ENCODE data around the gene MAPK4.
"Not testable (repeated sequence)": the region's sequence is repeated elsewhere in the genome, so short reads cannot be mapped to it uniquely, and the experiment has no call there.

The MAPK4 gene

GRCh38 chr18:50606609-50607008 lies 46.7 kb downstream of the MAPK4 start:
- DNase-seq: no peak
- no peak for ATAC-seq
- Mint-ChIP-seq H3K27ac (no peak overlapping the region), H3K4me1 (no peaks in the 10 kb centered on the region), H3K9me3 (peaks cover 0 to 17% of the 10 kb centered on the region in 2 donors), H3K4me3 (no peak overlapping the region), H3K27me3 (peaks cover 33% of the 10 kb centered on the region)

- Mint-ChIP-seq H3K27me3 (peaks cover 30% of the 10 kb centered on the region), H3K27ac (no peak overlapping the region), H3K4me1 (no peaks in the 10 kb centered on the region), H3K9me3 (peaks cover 0 to 17% of the 10 kb centered on the region in 2 donors), H3K4me3 (no peak overlapping the region)
- ATAC-seq (no peak), DNase-seq (no peak)
Measured at GRCh38 chr18:50607378-50607926, 47.6 kb downstream of the MAPK4 start.

- Mint-ChIP-seq H3K27me3 (peaks cover 30% of the 10 kb centered on the region), H3K9me3 (peaks cover 0 to 25% of the 10 kb centered on the region in 2 donors)
- H3K27ac Mint-ChIP-seq, ATAC-seq, H3K4me1 Mint-ChIP-seq, DNase-seq, H3K4me3 Mint-ChIP-seq: not testable (repeated sequence)
Measured at GRCh38 chr18:50609171-50609570, 49.3 kb downstream of the MAPK4 start.

GRCh38 chr18:50610349-50610748 lies 50.5 kb downstream of the MAPK4 start:
- ATAC-seq (no peak), DNase-seq (no peak)
- Mint-ChIP-seq H3K9me3 (peaks cover 0 to 25% of the 10 kb centered on the region in 2 donors), H3K4me1 (no peaks in the 10 kb centered on the region), H3K27ac (no peak overlapping the region), H3K4me3 (no peak overlapping the region), H3K27me3 (peaks cover 21% of the 10 kb centered on the region)

- no peak for ATAC-seq
- no peak for DNase-seq
- Mint-ChIP-seq H3K4me3 (no peak overlapping the region), H3K4me1 (no peaks in the 10 kb centered on the region), H3K27me3 (peaks cover 19% of the 10 kb centered on the region), H3K27ac (no peak overlapping the region), H3K9me3 (peaks cover 0 to 25% of the 10 kb centered on the region in 2 donors)
Measured at GRCh38 chr18:50611529-50611941, 51.6 kb downstream of the MAPK4 start.

- Mint-ChIP-seq H3K9me3 (peaks cover 0 to 19% of the 10 kb centered on the region in 2 donors), H3K4me1 (no peaks in the 10 kb centered on the region), H3K4me3 (no peak overlapping the region), H3K27me3 (peaks cover 24% of the 10 kb centered on the region), H3K27ac (no peak overlapping the region)
- DNase-seq (no peak), ATAC-seq (no peak)
Measured at GRCh38 chr18:50614838-50615237, 55.0 kb downstream of the MAPK4 start.

GRCh38 chr18:50616484-50617048 lies 56.7 kb downstream of the MAPK4 start:
- Mint-ChIP-seq H3K9me3 (peaks cover 0 to 8% of the 10 kb centered on the region in 2 donors), H3K4me1 (no peaks in the 10 kb centered on the region), H3K27ac (no peak overlapping the region), H3K27me3 (peaks cover 21% of the 10 kb centered on the region), H3K4me3 (no peak overlapping the region)
- ATAC-seq (no peak), DNase-seq (no peak)

GRCh38 chr18:50619861-50620275 lies 60.0 kb downstream of the MAPK4 start:
- Mint-ChIP-seq H3K9me3 (no peaks in the 10 kb centered on the region), H3K4me1 (no peaks in the 10 kb centered on the region), H3K27ac (no peak overlapping the region), H3K27me3 (peaks cover 40% of the 10 kb centered on the region), H3K4me3 (no peak overlapping the region)
- DNase-seq: no peak
- no peak for ATAC-seq

- Mint-ChIP-seq H3K9me3 (no peaks in the 10 kb centered on the region), H3K27ac (no peak overlapping the region)
Measured at GRCh38 chr18:50620319-50620718, 60.4 kb downstream of the MAPK4 start.

GRCh38 chr18:50621366-50621765 lies 61.5 kb downstream of the MAPK4 start:
- peaks cover 34% of the 10 kb centered on the region for H3K27me3 Mint-ChIP-seq
- no peaks in the 10 kb centered on the region for H3K4me1 Mint-ChIP-seq
- no peak for DNase-seq
- H3K4me3 Mint-ChIP-seq: no peak overlapping the region
- H3K9me3 Mint-ChIP-seq: no peaks in the 10 kb centered on the region
- no peak for ATAC-seq
- H3K27ac Mint-ChIP-seq: no peak overlapping the region

More at GRCh38 chr18:50620319-50620718, 60.4 kb downstream of the MAPK4 start:
- ATAC-seq (no peak), DNase-seq (no peak)
- H3K27me3 Mint-ChIP-seq: peaks cover 40% of the 10 kb centered on the region
- no peak overlapping the region for H3K4me3 Mint-ChIP-seq
- H3K4me1 Mint-ChIP-seq: no peaks in the 10 kb centered on the region

GRCh38 chr18:50622320-50622719 lies 62.4 kb downstream of the MAPK4 start:
- Mint-ChIP-seq H3K4me1 (no peaks in the 10 kb centered on the region), H3K27ac (no peak overlapping the region), H3K27me3 (peaks cover 27% of the 10 kb centered on the region), H3K4me3 (no peak overlapping the region), H3K9me3 (no peaks in the 10 kb centered on the region)
- no peak for DNase-seq
- ATAC-seq: no peak

- DNase-seq (no peak), ATAC-seq (no peak)
- H3K4me1 Mint-ChIP-seq: no peaks in the 10 kb centered on the region
- H3K9me3 Mint-ChIP-seq: no peaks in the 10 kb centered on the region
- H3K27ac Mint-ChIP-seq: no peak overlapping the region
- peaks cover 27% of the 10 kb centered on the region for H3K27me3 Mint-ChIP-seq
- H3K4me3 Mint-ChIP-seq: no peak overlapping the region
Measured at GRCh38 chr18:50622865-50623393, 63.0 kb downstream of the MAPK4 start.

- no peak overlapping the region for H3K4me3 Mint-ChIP-seq
- H3K27ac Mint-ChIP-seq: no peak overlapping the region
- no peak for ATAC-seq
- no peaks in the 10 kb centered on the region for H3K9me3 Mint-ChIP-seq
- H3K27me3 Mint-ChIP-seq: peaks cover 27% of the 10 kb centered on the region
- no peak for DNase-seq
- no peaks in the 10 kb centered on the region for H3K4me1 Mint-ChIP-seq
Measured at GRCh38 chr18:50623694-50624352, 63.9 kb downstream of the MAPK4 start.

GRCh38 chr18:50624981-50625380 lies 65.1 kb downstream of the MAPK4 start:
- ATAC-seq (no peak), DNase-seq (no peak)
- no peaks in the 10 kb centered on the region for H3K4me1 Mint-ChIP-seq
- no peak overlapping the region for H3K27ac Mint-ChIP-seq
- H3K4me3 Mint-ChIP-seq: no peak overlapping the region
- peaks cover 27% of the 10 kb centered on the region for H3K27me3 Mint-ChIP-seq
- H3K9me3 Mint-ChIP-seq: no peaks in the 10 kb centered on the region

GRCh38 chr18:50626317-50626716 lies 66.4 kb downstream of the MAPK4 start:
- ATAC-seq (no peak), DNase-seq (no peak)
- Mint-ChIP-seq H3K9me3 (no peaks in the 10 kb centered on the region), H3K4me1 (no peaks in the 10 kb centered on the region), H3K27me3 (peaks cover 29% of the 10 kb centered on the region), H3K27ac (no peak overlapping the region), H3K4me3 (no peak overlapping the region)
